SK-N-SH treated with all-trans-retinoic acid at 6 μM for 48 hours (cell line): ENCODE data around the gene EP400.
A peak's percentile ranks its signal among the peaks of the same experiment; 100 is the strongest.
"Not testable (repeated sequence)": the region's sequence is repeated elsewhere in the genome, so short reads cannot be mapped to it uniquely, and the experiment has no call there.

Source experiments
- ATAC-seq: fragments of 200-7000 bp; cut with Tn5 transposase; 3 replicates; pipeline ENCODE4 v1.9.1; 2020; ENCODE audit warnings: mild to moderate bottlenecking, moderate library complexity
- ARNTL ChIP-seq: fragments of 450-650 bp; formaldehyde crosslinking; IDR thresholded peaks from 2 replicates; pipeline ENCODE4 v1.5.0; 2020; ENCODE audit warnings: low read depth, mild to moderate bottlenecking, moderate library complexity, borderline replicate concordance
- CSDC2 ChIP-seq: fragments of 250-450 bp; sonication (Bioruptor Pico); IDR thresholded peaks from 2 replicates; pipeline ENCODE4 v1.5.0; 2020; ENCODE audit warnings: mild to moderate bottlenecking, moderate library complexity
- ESRRG ChIP-seq: fragments of 250-450 bp; sonication (Bioruptor Pico); IDR thresholded peaks from 2 replicates; pipeline ENCODE4 v1.6.1; 2021; ENCODE audit warnings: mild to moderate bottlenecking
- GLIS3 ChIP-seq: fragments of 250-450 bp; sonication (Bioruptor Pico); IDR thresholded peaks from 2 replicates; pipeline ENCODE4 v1.5.0; 2020; ENCODE audit warnings: mild to moderate bottlenecking, moderate library complexity
- ISL1 ChIP-seq: fragments of 250-450 bp; sonication (Bioruptor Pico); IDR thresholded peaks from 2 replicates; pipeline ENCODE4 v2.1.2; 2022; ENCODE audit warnings: mild to moderate bottlenecking, moderate library complexity
- OSR1 ChIP-seq: fragments of 250-450 bp; sonication (Bioruptor Pico); IDR thresholded peaks from 2 replicates; pipeline ENCODE4 v1.8.0; 2022; ENCODE audit warnings: moderate library complexity, mild to moderate bottlenecking, inconsistent platforms
- PATZ1 ChIP-seq: fragments of 250-450 bp; sonication (Bioruptor Pico); IDR thresholded peaks from 2 replicates; pipeline ENCODE4 v1.8.0; 2020; ENCODE audit warnings: mild to moderate bottlenecking, moderate library complexity, borderline replicate concordance
- POU6F1 ChIP-seq: fragments of 250-450 bp; sonication (Bioruptor Pico); IDR thresholded peaks from 2 replicates; pipeline ENCODE4 v1.8.0; 2021; ENCODE audit warnings: low read depth, mild to moderate bottlenecking, moderate library complexity, borderline replicate concordance
- PPARA ChIP-seq: fragments of 250-450 bp; sonication (Bioruptor Pico); IDR thresholded peaks from 2 replicates; pipeline ENCODE4 v1.5.0; 2020; ENCODE audit warnings: mild to moderate bottlenecking, borderline replicate concordance
- RARB ChIP-seq: fragments of 250-450 bp; sonication (Bioruptor Pico); IDR thresholded peaks from 2 replicates; pipeline ENCODE4 v1.8.0; 2021; ENCODE audit warnings: mild to moderate bottlenecking, moderate library complexity
- SNAI2 ChIP-seq: fragments of 250-450 bp; sonication (Bioruptor Pico); IDR thresholded peaks from 2 replicates; pipeline ENCODE4 v1.5.0; 2020; ENCODE audit warnings: mild to moderate bottlenecking, moderate library complexity
- TCF4 ChIP-seq: fragments of 250-450 bp; sonication (Bioruptor Pico); IDR thresholded peaks from 2 replicates; pipeline ENCODE4 v1.8.0; 2021; ENCODE audit warnings: mild to moderate bottlenecking, moderate library complexity, borderline replicate concordance
- TOX ChIP-seq: fragments of 250-450 bp; sonication (Bioruptor Pico); IDR thresholded peaks from 2 replicates; pipeline ENCODE4 v1.8.0; 2021; ENCODE audit warnings: mild to moderate bottlenecking, moderate library complexity, borderline replicate concordance
- ZC3H10 ChIP-seq: fragments of 250-450 bp; sonication (Bioruptor Pico); IDR thresholded peaks from 2 replicates; pipeline ENCODE4 v1.5.1; 2021; ENCODE audit warnings: mild to moderate bottlenecking, moderate library complexity
- ZFP3 ChIP-seq: fragments of 250-450 bp; sonication (Bioruptor Pico); IDR thresholded peaks from 2 replicates; pipeline ENCODE4 v1.5.0; 2020; ENCODE audit warnings: mild to moderate bottlenecking, moderate library complexity
- ZFP30 ChIP-seq: fragments of 450-650 bp; formaldehyde crosslinking; IDR thresholded peaks from 2 replicates; pipeline ENCODE4 v1.5.0; 2022; ENCODE audit warnings: mild to moderate bottlenecking, moderate library complexity
- ZNF565 ChIP-seq: fragments of 450-650 bp; formaldehyde crosslinking; conservative IDR thresholded peaks from 2 replicates; pipeline ENCODE4 v1.5.0; 2020; ENCODE audit warnings: low read depth, mild to moderate bottlenecking, moderate library complexity
- ZNF70 ChIP-seq: fragments of 450-650 bp; formaldehyde crosslinking; IDR thresholded peaks from 2 replicates; pipeline ENCODE4 v1.5.0; 2020; ENCODE audit warnings: mild to moderate bottlenecking, moderate library complexity
- ZNF8 ChIP-seq: fragments of 450-650 bp; formaldehyde crosslinking; IDR thresholded peaks from 2 replicates; pipeline ENCODE4 v1.5.0; 2020; ENCODE audit warnings: mild to moderate bottlenecking, moderate library complexity
- TF ChIP-seq, protein P1 (sequence below): fragments of 250-450 bp; sonication (Bioruptor Pico); IDR thresholded peaks from 2 replicates; pipeline ENCODE4 v1.5.1; 2020; ENCODE audit warnings: low read depth, mild to moderate bottlenecking, moderate library complexity
- TF ChIP-seq, protein P2 (sequence below): fragments of 250-450 bp; sonication (Bioruptor Pico); IDR thresholded peaks from 2 replicates; pipeline ENCODE4 v1.5.0; 2020; ENCODE audit warnings: mild to moderate bottlenecking, moderate library complexity

EP400 gene

GRCh38 chr12:132078190-132078589 is 128.4 kb downstream of the EP400 start:
- TF ChIP-seq, protein P1, sequence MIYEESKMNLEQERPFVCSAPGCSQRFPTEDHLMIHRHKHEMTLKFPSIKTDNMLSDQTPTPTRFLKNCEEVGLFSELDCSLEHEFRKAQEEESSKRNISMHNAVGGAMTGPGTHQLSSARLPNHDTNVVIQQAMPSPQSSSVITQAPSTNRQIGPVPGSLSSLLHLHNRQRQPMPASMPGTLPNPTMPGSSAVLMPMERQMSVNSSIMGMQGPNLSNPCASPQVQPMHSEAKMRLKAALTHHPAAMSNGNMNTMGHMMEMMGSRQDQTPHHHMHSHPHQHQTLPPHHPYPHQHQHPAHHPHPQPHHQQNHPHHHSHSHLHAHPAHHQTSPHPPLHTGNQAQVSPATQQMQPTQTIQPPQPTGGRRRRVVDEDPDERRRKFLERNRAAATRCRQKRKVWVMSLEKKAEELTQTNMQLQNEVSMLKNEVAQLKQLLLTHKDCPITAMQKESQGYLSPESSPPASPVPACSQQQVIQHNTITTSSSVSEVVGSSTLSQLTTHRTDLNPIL (CRISPR knock-in tag): no peak
- peak; percentile 91 for ATAC-seq

GRCh38 chr12:132079200-132079599 is 129.5 kb downstream of the EP400 start:
- TF ChIP-seq PPARA: no peak
- no peak for TF ChIP-seq ZNF70 (CRISPR knock-in tag)
- no peak for TF ChIP-seq POU6F1 (CRISPR knock-in tag)
- no peak for TF ChIP-seq ISL1
- TF ChIP-seq RARB (CRISPR knock-in tag): no peak
- TF ChIP-seq ZNF565: no peak
- TF ChIP-seq ZFP3 (CRISPR knock-in tag): no peak
- TF ChIP-seq TCF4: no peak
- no peak for TF ChIP-seq PATZ1 (CRISPR knock-in tag)
- ATAC-seq: no peak

DNA sequence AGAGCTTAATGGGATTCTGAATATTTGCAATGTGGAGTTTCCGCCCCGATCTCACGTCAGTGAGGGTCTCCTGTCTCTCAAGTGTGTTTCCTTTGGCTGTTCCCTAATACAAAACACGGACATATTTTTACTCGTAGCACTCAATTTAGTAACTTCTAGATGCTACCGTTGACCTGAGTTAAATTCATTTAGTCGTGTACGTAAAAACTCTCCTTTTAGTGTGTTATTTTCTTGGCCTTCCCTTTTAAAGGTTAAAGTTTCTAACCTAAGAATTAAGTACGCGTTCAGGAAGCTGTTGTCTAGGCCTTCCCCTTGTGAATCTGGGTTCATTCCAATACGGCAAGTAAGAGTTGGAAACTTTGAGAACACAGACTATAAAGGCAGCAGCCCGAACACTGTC is 130.0 kb downstream of the EP400 start:
- TF ChIP-seq GLIS3 (CRISPR knock-in tag) (no peak), ZNF8 (CRISPR knock-in tag) (no peak), ZFP30 (no peak), SNAI2 (no peak), POU6F1 (CRISPR knock-in tag) (no peak), ZNF565 (no peak)
- TF ChIP-seq, protein P1 (CRISPR knock-in tag): no peak
- no peak for ATAC-seq

DNA sequence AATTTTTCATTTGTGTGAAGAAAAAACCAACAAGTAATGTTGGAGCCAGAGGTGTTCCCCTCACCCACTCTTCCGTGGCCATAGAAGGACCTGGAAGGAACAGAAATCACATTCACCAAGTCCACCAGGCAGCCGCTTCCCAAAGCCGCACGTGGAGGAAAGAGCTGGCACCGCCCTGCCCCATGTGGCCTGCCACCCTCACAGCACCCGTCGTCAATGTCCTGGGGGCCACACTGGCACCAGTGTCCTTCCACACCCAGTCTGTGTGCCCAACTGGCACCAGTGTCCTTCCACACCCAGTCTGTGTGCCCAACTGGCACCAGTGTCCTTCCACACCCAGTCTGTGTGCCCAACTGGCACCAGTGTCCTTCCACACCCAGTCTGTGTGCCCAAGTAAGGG is 130.8 kb downstream of the EP400 start:
- ATAC-seq: not testable (repeated sequence)

DNA sequence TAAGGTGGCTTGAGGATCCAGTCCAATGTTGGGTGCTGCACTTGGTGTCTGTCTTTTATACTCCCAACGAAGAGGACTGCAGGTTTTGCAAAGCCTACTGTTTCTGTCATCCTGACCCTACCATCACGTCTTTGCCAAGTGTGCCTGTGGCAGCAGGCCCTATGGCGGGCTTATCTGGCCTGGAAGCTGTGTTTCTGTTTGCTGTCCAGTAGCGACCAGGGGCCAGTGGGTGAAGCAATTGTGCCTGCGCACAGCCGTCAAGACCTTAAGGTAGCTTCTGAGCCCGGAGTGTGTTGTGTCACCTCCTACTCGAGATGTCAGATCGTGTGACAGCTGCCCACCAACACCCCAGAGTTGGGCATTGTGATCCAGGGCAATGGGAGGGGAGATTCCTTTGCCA is 131.7 kb downstream of the EP400 start:
- ATAC-seq: no peak
- no peak for TF ChIP-seq TOX
- TF ChIP-seq ARNTL (CRISPR knock-in tag): no peak
- no peak for TF ChIP-seq ZFP3 (CRISPR knock-in tag)
- no peak for TF ChIP-seq OSR1
- TF ChIP-seq TCF4: no peak
- no peak for TF ChIP-seq ZC3H10 (CRISPR knock-in tag)
- no peak for TF ChIP-seq ZNF565
- no peak for TF ChIP-seq RARB (CRISPR knock-in tag)
- no peak for TF ChIP-seq SNAI2
- no peak for TF ChIP-seq ISL1
- no peak for TF ChIP-seq PPARA
- no peak for TF ChIP-seq GLIS3 (CRISPR knock-in tag)
- TF ChIP-seq, protein P1 (CRISPR knock-in tag): no peak
- TF ChIP-seq CSDC2 (CRISPR knock-in tag): no peak
- TF ChIP-seq, protein P2, sequence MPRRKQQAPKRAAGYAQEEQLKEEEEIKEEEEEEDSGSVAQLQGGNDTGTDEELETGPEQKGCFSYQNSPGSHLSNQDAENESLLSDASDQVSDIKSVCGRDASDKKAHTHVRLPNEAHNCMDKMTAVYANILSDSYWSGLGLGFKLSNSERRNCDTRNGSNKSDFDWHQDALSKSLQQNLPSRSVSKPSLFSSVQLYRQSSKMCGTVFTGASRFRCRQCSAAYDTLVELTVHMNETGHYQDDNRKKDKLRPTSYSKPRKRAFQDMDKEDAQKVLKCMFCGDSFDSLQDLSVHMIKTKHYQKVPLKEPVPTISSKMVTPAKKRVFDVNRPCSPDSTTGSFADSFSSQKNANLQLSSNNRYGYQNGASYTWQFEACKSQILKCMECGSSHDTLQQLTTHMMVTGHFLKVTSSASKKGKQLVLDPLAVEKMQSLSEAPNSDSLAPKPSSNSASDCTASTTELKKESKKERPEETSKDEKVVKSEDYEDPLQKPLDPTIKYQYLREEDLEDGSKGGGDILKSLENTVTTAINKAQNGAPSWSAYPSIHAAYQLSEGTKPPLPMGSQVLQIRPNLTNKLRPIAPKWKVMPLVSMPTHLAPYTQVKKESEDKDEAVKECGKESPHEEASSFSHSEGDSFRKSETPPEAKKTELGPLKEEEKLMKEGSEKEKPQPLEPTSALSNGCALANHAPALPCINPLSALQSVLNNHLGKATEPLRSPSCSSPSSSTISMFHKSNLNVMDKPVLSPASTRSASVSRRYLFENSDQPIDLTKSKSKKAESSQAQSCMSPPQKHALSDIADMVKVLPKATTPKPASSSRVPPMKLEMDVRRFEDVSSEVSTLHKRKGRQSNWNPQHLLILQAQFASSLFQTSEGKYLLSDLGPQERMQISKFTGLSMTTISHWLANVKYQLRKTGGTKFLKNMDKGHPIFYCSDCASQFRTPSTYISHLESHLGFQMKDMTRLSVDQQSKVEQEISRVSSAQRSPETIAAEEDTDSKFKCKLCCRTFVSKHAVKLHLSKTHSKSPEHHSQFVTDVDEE (CRISPR knock-in tag): no peak
- TF ChIP-seq ZFP30: no peak
- TF ChIP-seq ZNF70 (CRISPR knock-in tag): no peak
- TF ChIP-seq ESRRG (CRISPR knock-in tag): no peak
- TF ChIP-seq, all 23 proteins: peak for 0
